Epithelial cell of esophagus (primary cell): ENCODE results near the gene HSPB6.
A peak's percentile ranks its signal among the peaks of the same experiment; 100 is the strongest.

Experiments used
- DNase-seq: peaks from one replicate; pipeline ENCODE4 v3.0.0; 2010; ENCODE audit warnings: low read depth
- H3K4me3 ChIP-seq: 2 replicates; pipeline ENCODE4 v1.5.1; 2011; ENCODE audit warnings: mild to moderate bottlenecking, low read length, control low read depth
- CTCF ChIP-seq: IDR thresholded peaks from 2 replicates; pipeline ENCODE4 v1.5.1; 2011; ENCODE audit warnings: low read depth, mild to moderate bottlenecking, low read length, control low read depth, inconsistent platforms; ENCODE audit not compliant: insufficient read depth; ENCODE audit errors: missing control alignments

The HSPB6 gene

GRCh38 chr19:35746087-35746462, 10.8 kb downstream of the HSPB6 start:
- no peak for TF ChIP-seq CTCF
- DNase-seq = no peak
- H3K4me3 ChIP-seq = peak overlapping the region; percentile 92

- H3K4me3 ChIP-seq = peak within 1 kb of the TSS; percentile 92
- peak; percentile 100 for DNase-seq
- TF ChIP-seq CTCF = no peak
These were observed 11.3 kb downstream of the HSPB6 start, which contains the start of the genes PSENEN and U2AF1L4 for GRCh38 chr19:35745328-35746086. Gene PSENEN, plus strand, starts transcription at chr19:35745651. Its CDS starts 280 bp downstream, at chr19:35745931. Gene U2AF1L4, minus strand, starts transcription at chr19:35745418. Its CDS starts 27 bp downstream, at chr19:35745391.

- TF ChIP-seq CTCF = peak; percentile 40
- DNase-seq = peak; percentile 97
- H3K4me3 ChIP-seq = peak overlapping the region; percentile 92
These were observed 12.2 kb downstream of the HSPB6 start for GRCh38 chr19:35744430-35745327.

GRCh38 chr19:35743640-35744429, 13.0 kb downstream of the HSPB6 start:
- no peak for TF ChIP-seq CTCF
- DNase-seq = no peak
- H3K4me3 ChIP-seq = peak overlapping the region; percentile 92

- no peak for DNase-seq
- no peak within 1 kb of the TSS for H3K4me3 ChIP-seq
- TF ChIP-seq CTCF = no peak
These were observed 14.6 kb downstream of the HSPB6 start, which contains the start of gene IGFLR1 for GRCh38 chr19:35742121-35742724. Gene IGFLR1, minus strand, starts transcription at chr19:35742452. Its CDS starts 1,272 bp downstream, at chr19:35741180.

GRCh38 chr19:35741203-35741515, 15.7 kb downstream of the HSPB6 start:
- H3K4me3 ChIP-seq = peak overlapping the region; percentile 72
- DNase-seq = no peak
- TF ChIP-seq CTCF = no peak
